Naive thymus-derived CD4-positive, alpha-beta T cell (primary cell): ENCODE results near the gene SUSD6. TPM values are rescaled to one million over a fixed set of nuclear protein-coding genes. Genes with fewer than 3 reads are reported as not detected.
A peak's percentile ranks its signal among the peaks of the same experiment; 100 is the strongest.

Source experiments
- ATAC-seq: fragments of 150-1000 bp; cut with Tn5 transposase; 2 replicates; pipeline ENCODE4 v1.10.0; 2021; ENCODE audit warnings: mild to moderate bottlenecking, moderate library complexity
- CTCF ChIA-PET: fragments of 350-600 bp; sonication (Branson Sonifier 250); formaldehyde crosslinking; loops from one replicate; lab custom pipeline; 2021; ENCODE audit warnings: antibody characterized with exemption; lab: Charles Lee
- POLR2A ChIA-PET: fragments of 350-600 bp; sonication (Branson Sonifier 250); formaldehyde crosslinking; loops from one replicate; lab custom pipeline; 2021; ENCODE audit warnings: antibody characterized with exemption, inconsistent platforms; lab: Charles Lee
- DNase-seq, 9 donors: peaks; one replicate each; pipeline versions ENCODE4 v3.0.0 to v3.0.0-alpha.2; 2020 to 2022; ENCODE audit warnings: mixed read lengths in 1 of 9
- H3K27ac ChIP-seq: one replicate; pipeline ENCODE4 v1.7.0; 2013; ENCODE audit warnings: mild to moderate bottlenecking, low read depth, low read length, moderate library complexity
- H3K27me3 ChIP-seq, 2 donors: one replicate each; pipeline ENCODE4 v1.7.0; 2013; ENCODE audit warnings: low read length in 2 of 2, mild to moderate bottlenecking in 2 of 2, moderate library complexity in 2 of 2; ENCODE audit not compliant: control insufficient read depth in 2 of 2, insufficient read depth in 2 of 2
- H3K36me3 ChIP-seq, 3 experiments: 1 replicate in 2 of 3; 2 replicates in 1 of 3; pipeline ENCODE4 v1.7.0; 2013; ENCODE audit warnings: low read length in 3 of 3, mild to moderate bottlenecking in 3 of 3, moderate library complexity in 1 of 3; ENCODE audit not compliant: insufficient read depth in 3 of 3, control insufficient read depth in 2 of 3
- H3K4me1 ChIP-seq, 2 donors: one replicate each; pipeline ENCODE4 v1.7.0; 2013; ENCODE audit warnings: low read length in 2 of 2, mild to moderate bottlenecking in 2 of 2, moderate library complexity in 1 of 2; ENCODE audit not compliant: control insufficient read depth in 2 of 2, insufficient read depth in 2 of 2
- H3K4me3 ChIP-seq: 2 replicates; pipeline ENCODE4 v1.7.0; 2013; ENCODE audit warnings: mild to moderate bottlenecking, low read length
- H3K9me3 ChIP-seq, 3 experiments: 1 replicate in 2 of 3; 2 replicates in 1 of 3; pipeline ENCODE4 v1.7.0; 2013; ENCODE audit warnings: low read length in 3 of 3; ENCODE audit not compliant: control insufficient read depth in 2 of 3
- H3K27ac Mint-ChIP-seq, 9 donors: one replicate each; pipeline ENCODE4 v1.8.0; 2020 to 2022; ENCODE audit warnings: mixed read lengths in 9 of 9, mild to moderate bottlenecking in 8 of 9, moderate library complexity in 5 of 9, inconsistent platforms in 2 of 9
- H3K27me3 Mint-ChIP-seq, 5 donors: one replicate each; pipeline ENCODE4 v1.8.0; 2021 to 2022; ENCODE audit warnings: mixed read lengths in 5 of 5, mild to moderate bottlenecking in 1 of 5
- H3K36me3 Mint-ChIP-seq, 5 donors: one replicate each; pipeline ENCODE4 v1.8.0; 2020 to 2022; ENCODE audit warnings: mixed read lengths in 5 of 5, mild to moderate bottlenecking in 3 of 5, inconsistent platforms in 1 of 5
- H3K4me1 Mint-ChIP-seq, 7 donors: one replicate each; pipeline ENCODE4 v1.8.0; 2020 to 2022; ENCODE audit warnings: mixed read lengths in 7 of 7, mild to moderate bottlenecking in 3 of 7, inconsistent platforms in 1 of 7
- H3K4me3 Mint-ChIP-seq, 10 donors: one replicate each; pipeline ENCODE4 v1.8.0; 2020 to 2022; ENCODE audit warnings: mild to moderate bottlenecking in 10 of 10, mixed read lengths in 10 of 10, moderate library complexity in 6 of 10, inconsistent platforms in 2 of 10
- H3K9me3 Mint-ChIP-seq, 11 donors: one replicate each; pipeline ENCODE4 v1.8.0; 2020 to 2022; ENCODE audit warnings: mixed read lengths in 11 of 11, mild to moderate bottlenecking in 4 of 11, inconsistent platforms in 1 of 11, moderate library complexity in 1 of 11
- intact Hi-C, 2 donors: fragments of 100-400 bp; cut with micrococcal nuclease; formaldehyde crosslinking; loops; one replicate each; pipeline ENCODE4 v1.15.1; 2023
- polyA plus RNA-seq, 2 donors: library from polyadenylated mRNA; unstranded; fragments of 300-500 nt; fragmentation: Illumina TruSeq; gene quantifications; one replicate each; pipeline ENCODE4 v1.2.3, GENCODE V29; 2021
- total RNA-seq, 6 experiments: library from RNA in 5 of 6; stranded (reverse) in 5 of 6; gene quantifications; 1 replicate in 5 of 6; 2 replicates in 1 of 6; pipeline ENCODE4 v1.2.3 and lab custom pipeline; 2021 to 2026

SUSD6 gene
- total and polyA plus RNA-seq, 7 experiments from 2014 or later: 4.3 to 90.8 (median 44.6) TPM

- Mint-ChIP-seq H3K36me3 (peaks cover 0 to 14% (median 0%) of the 10 kb centered on the region in 5 donors), H3K4me3 (peak overlapping the region; percentile 11 to 71 (median 48)), H3K27me3 (no peaks in the 10 kb centered on the region), H3K4me1 (peaks cover 80 to 98% (median 94%) of the 10 kb centered on the region in 7 donors), H3K27ac (peak overlapping the region; percentile 37 to 93 (median 70)), H3K9me3 (no peaks in the 10 kb centered on the region)
- H3K27ac ChIP-seq: no peak overlapping the region
- ATAC-seq (no peak), DNase-seq (no peak)
- H3K9me3 ChIP-seq: no peaks in the 10 kb centered on the region
- no peaks in the 10 kb centered on the region for H3K36me3 ChIP-seq
- H3K4me3 ChIP-seq: no peak overlapping the region
- POLR2A ChIA-PET: interaction anchor here (0.6 to 5.4 kb wide), 7 partner anchors 9 to 137 kb away, joined by 3 to 34 read pairs (median 4); partner anchors contain the start of genes SRSF5 and SUSD6
- H3K4me1 ChIP-seq: peaks cover 42 to 70% of the 10 kb centered on the region in 2 donors
- intact Hi-C loops: loop anchor here in 1 of 2 donors (2.0 kb wide), 1 partner anchor 15 kb away; no protein-coding TSS in a partner anchor
- CTCF ChIA-PET: interaction anchor here (0.6 to 1.9 kb wide), 2 partner anchors 25 to 99 kb away, joined by 3 to 11 read pairs; no protein-coding TSS in a partner anchor
- no peaks in the 10 kb centered on the region for H3K27me3 ChIP-seq
These were observed 18.1 kb downstream of the SUSD6 start for GRCh38 chr14:69629225-69630127.

GRCh38 chr14:69630360-69630759 is 19.0 kb downstream of the SUSD6 start:
- intact Hi-C loops: loop anchor here in 1 of 2 donors (2.0 kb wide), 1 partner anchor 16 kb away; no protein-coding TSS in a partner anchor
- ATAC-seq (no peak), DNase-seq (no peak)
- Histone ChIP-seq H3K4me3 (no peak overlapping the region), H3K9me3 (no peaks in the 10 kb centered on the region), H3K27ac (no peak overlapping the region), H3K4me1 (peaks cover 41 to 70% of the 10 kb centered on the region in 2 donors), H3K36me3 (no peaks in the 10 kb centered on the region), H3K27me3 (no peaks in the 10 kb centered on the region)
- peak overlapping the region in 6 of 9 donors; percentile 34 to 93 (median 73) for H3K27ac Mint-ChIP-seq
- peaks cover 79 to 98% (median 94%) of the 10 kb centered on the region in 7 donors for H3K4me1 Mint-ChIP-seq
- H3K36me3 Mint-ChIP-seq: peaks cover 0 to 14% (median 0%) of the 10 kb centered on the region in 5 donors
- ChIA-PET POLR2A (interaction anchor here (0.7 to 5.4 kb wide), 6 partner anchors 10 to 1931 kb away, joined by 3 to 34 read pairs (median 6); partner anchors contain the start of genes SRSF5 and SUSD6), CTCF (interaction anchor here (1.1 to 1.9 kb wide), 2 partner anchors 15 to 26 kb away, joined by 3 to 11 read pairs; no protein-coding TSS in a partner anchor)
- H3K27me3 Mint-ChIP-seq: no peaks in the 10 kb centered on the region
- peaks cover 0 to 2% (median 0%) of the 10 kb centered on the region in 11 donors for H3K9me3 Mint-ChIP-seq
- H3K4me3 Mint-ChIP-seq: peak overlapping the region in 8 of 10 donors; percentile 11 to 67 (median 43)

GRCh38 chr14:69631509-69631908 is 20.1 kb downstream of the SUSD6 start:
- Histone ChIP-seq H3K9me3 (no peaks in the 10 kb centered on the region), H3K27ac (no peak overlapping the region), H3K4me1 (peaks cover 41 to 70% of the 10 kb centered on the region in 2 donors), H3K36me3 (no peaks in the 10 kb centered on the region), H3K27me3 (no peaks in the 10 kb centered on the region), H3K4me3 (no peak overlapping the region)
- POLR2A ChIA-PET: interaction anchor here (0.6 to 5.4 kb wide), 7 partner anchors 11 to 38 kb away, joined by 3 to 34 read pairs (median 5); partner anchors contain the start of gene SUSD6
- intact Hi-C loops: loop anchor here in 1 of 2 donors (2.0 kb wide), 1 partner anchor 17 kb away; no protein-coding TSS in a partner anchor
- H3K27ac Mint-ChIP-seq: peak overlapping the region in 4 of 9 donors; percentile 16 to 93 (median 32)
- peaks cover 81 to 98% (median 94%) of the 10 kb centered on the region in 7 donors for H3K4me1 Mint-ChIP-seq
- no peaks in the 10 kb centered on the region for H3K27me3 Mint-ChIP-seq
- peaks cover 0 to 14% (median 0%) of the 10 kb centered on the region in 5 donors for H3K36me3 Mint-ChIP-seq
- H3K4me3 Mint-ChIP-seq: peak overlapping the region in 1 of 10 donors; percentile 39
- ATAC-seq (no peak), DNase-seq (no peak)
- CTCF ChIA-PET: no interaction called here
- peaks cover 0 to 2% (median 0%) of the 10 kb centered on the region in 11 donors for H3K9me3 Mint-ChIP-seq

- intact Hi-C loops: no loop called here
- Mint-ChIP-seq H3K27me3 (no peaks in the 10 kb centered on the region), H3K27ac (peak overlapping the region in 7 of 9 donors; percentile 0 to 93 (median 50)), H3K4me1 (peaks cover 81 to 98% (median 94%) of the 10 kb centered on the region in 7 donors), H3K4me3 (peak overlapping the region in 6 of 10 donors; percentile 0 to 80 (median 18)), H3K9me3 (peaks cover 0 to 2% (median 0%) of the 10 kb centered on the region in 11 donors), H3K36me3 (peaks cover 0 to 14% (median 0%) of the 10 kb centered on the region in 5 donors)
- Histone ChIP-seq H3K27ac (no peak overlapping the region), H3K27me3 (no peaks in the 10 kb centered on the region), H3K9me3 (no peaks in the 10 kb centered on the region), H3K4me3 (no peak overlapping the region), H3K4me1 (peaks cover 47 to 71% of the 10 kb centered on the region in 2 donors), H3K36me3 (no peaks in the 10 kb centered on the region)
- DNase-seq (no peak), ATAC-seq (peak; percentile 36)
- ChIA-PET CTCF (no interaction called here), POLR2A (interaction anchor here (0.6 to 5.4 kb wide), 5 partner anchors 13 to 38 kb away, joined by 3 to 34 read pairs (median 5); partner anchors contain the start of gene SUSD6)
These were observed 20.8 kb downstream of the SUSD6 start for GRCh38 chr14:69632164-69632563.

- Mint-ChIP-seq H3K27ac (peak overlapping the region in 8 of 9 donors; percentile 0 to 93 (median 47)), H3K4me1 (peaks cover 85 to 100% (median 97%) of the 10 kb centered on the region in 7 donors), H3K27me3 (no peaks in the 10 kb centered on the region), H3K9me3 (peaks cover 0 to 2% (median 0%) of the 10 kb centered on the region in 11 donors), H3K36me3 (peaks cover 0 to 14% (median 0%) of the 10 kb centered on the region in 5 donors), H3K4me3 (peak overlapping the region in 7 of 10 donors; percentile 0 to 80 (median 21))
- H3K4me1 ChIP-seq: peaks cover 52 to 76% of the 10 kb centered on the region in 2 donors
- no peaks in the 10 kb centered on the region for H3K36me3 ChIP-seq
- ATAC-seq: no peak
- intact Hi-C loops: no loop called here
- no peak overlapping the region for H3K4me3 ChIP-seq
- ChIA-PET CTCF (no interaction called here), POLR2A (interaction anchor here (0.9 to 5.4 kb wide), 3 partner anchors 20 to 37 kb away, joined by 3 to 34 read pairs (median 4); partner anchors contain the start of gene SUSD6)
- H3K9me3 ChIP-seq: no peaks in the 10 kb centered on the region
- no peak overlapping the region for H3K27ac ChIP-seq
- no peaks in the 10 kb centered on the region for H3K27me3 ChIP-seq
- DNase-seq: no peak
These were observed 21.3 kb downstream of the SUSD6 start for GRCh38 chr14:69632593-69633151.
